HepG2 (cell line): ENCODE data around the gene ZBTB48. TPM values are rescaled to one million over a fixed set of nuclear protein-coding genes. Genes with fewer than 3 reads are reported as not detected.

ENCODE experiments used
- AKNA ChIP-seq: sonication (generic); formaldehyde crosslinking; IDR thresholded peaks from 2 replicates; pipeline ENCODE4 v1.4.0; 2020; ENCODE audit warnings: missing genetic modification reagents, borderline replicate concordance
- CCDC6 ChIP-seq: sonication (generic); formaldehyde crosslinking; IDR thresholded peaks from 2 replicates; pipeline ENCODE4 v1.8.1; 2022; ENCODE audit warnings: mild to moderate bottlenecking, missing genetic modification reagents, moderate library complexity
- GABPA ChIP-seq, 2 experiments: IDR thresholded peaks; 2 replicates each; pipeline ENCODE4 v1.6.1; 2011 to 2016; ENCODE audit warnings: low read depth in 2 of 2, low read length in 1 of 2, missing biosample characterization in 1 of 2, missing genetic modification characterization in 1 of 2
- ISL2 ChIP-seq: sonication (generic); formaldehyde crosslinking; IDR thresholded peaks from 2 replicates; pipeline ENCODE4 v1.5.0; 2020; ENCODE audit warnings: missing genetic modification reagents
- MXD4 ChIP-seq: IDR thresholded peaks from 2 replicates; pipeline ENCODE4 v1.6.1; 2016; ENCODE audit warnings: mild to moderate bottlenecking, missing biosample characterization, missing genetic modification reagents
- RBAK ChIP-seq: sonication (generic); formaldehyde crosslinking; IDR thresholded peaks from 2 replicates; pipeline ENCODE4 v1.5.1; 2020; ENCODE audit warnings: mild to moderate bottlenecking, missing genetic modification reagents
- SAP130 ChIP-seq: IDR thresholded peaks from 2 replicates; pipeline ENCODE4 v1.6.1; 2016; ENCODE audit warnings: low read depth
- ZNF446 ChIP-seq: sonication (generic); formaldehyde crosslinking; IDR thresholded peaks from 2 replicates; pipeline ENCODE4 v1.5.0; 2020; ENCODE audit warnings: mild to moderate bottlenecking, missing genetic modification reagents
- ZNF749 ChIP-seq: sonication (generic); formaldehyde crosslinking; IDR thresholded peaks from 2 replicates; pipeline ENCODE4 v1.8.0; 2022; ENCODE audit warnings: mild to moderate bottlenecking, missing genetic modification reagents, moderate library complexity, borderline replicate concordance
- ZNF772 ChIP-seq: sonication (generic); formaldehyde crosslinking; IDR thresholded peaks from 2 replicates; pipeline ENCODE4 v1.5.0; 2020; ENCODE audit warnings: mild to moderate bottlenecking, missing genetic modification reagents
- ZNF788 ChIP-seq: sonication (generic); formaldehyde crosslinking; IDR thresholded peaks from 2 replicates; pipeline ENCODE4 v1.5.0; 2020; ENCODE audit warnings: mild to moderate bottlenecking, missing genetic modification reagents, borderline replicate concordance
- polyA plus RNA-seq, 8 experiments: library from polyadenylated mRNA; depleted of rRNA in 3 of 8; stranded (reverse) in 7 of 8; unstranded in 1 of 8; fragments of >200 nt; fragmentation: Illumina TruSeq in 4 of 8; extraction: Trizol in 4 of 8; gene quantifications; 2 replicates each; pipeline versions ENCODE4 v1.2.1 to v1.2.3, GENCODE V29; 2011 to 2016; ENCODE audit warnings: low read depth in 4 of 8, missing spikeins in 1 of 8, mixed read lengths in 1 of 8; ENCODE audit not compliant: insufficient read depth in 1 of 8
- total RNA-seq, 5 experiments: library from RNA; depleted of rRNA; stranded (reverse); fragments of >200 nt; fragmentation: Illumina TruSeq; extraction: Trizol; gene quantifications; 2 replicates each; pipeline ENCODE4 v1.2.3, GENCODE V29; 2016; ENCODE audit warnings: low read depth in 1 of 5
- TF ChIP-seq, protein P1 (sequence below): sonication (generic); formaldehyde crosslinking; IDR thresholded peaks from 2 replicates; pipeline ENCODE4 v1.4.0; 2020; ENCODE audit warnings: mild to moderate bottlenecking, missing genetic modification reagents, borderline replicate concordance
- TF ChIP-seq, protein P2 (sequence below): sonication (generic); formaldehyde crosslinking; IDR thresholded peaks from 2 replicates; pipeline ENCODE4 v1.4.0; 2020; ENCODE audit warnings: low read depth, mild to moderate bottlenecking, missing genetic modification reagents
- TF ChIP-seq, protein P3 (sequence below): sonication (generic); formaldehyde crosslinking; IDR thresholded peaks from 2 replicates; pipeline ENCODE4 v1.8.1; 2023; ENCODE audit warnings: mild to moderate bottlenecking, missing genetic modification reagents
- TF ChIP-seq, protein P4 (sequence below): sonication (generic); formaldehyde crosslinking; IDR thresholded peaks from 2 replicates; pipeline ENCODE4 v1.5.0; 2020; ENCODE audit warnings: missing genetic modification reagents

ZBTB48 gene
- total and polyA plus RNA-seq, 2 of the 13 experiments (the other 11 are each of a cell fraction or from before 2014, with no cell fraction given) = 13.0 to 17.1 TPM

DNA sequence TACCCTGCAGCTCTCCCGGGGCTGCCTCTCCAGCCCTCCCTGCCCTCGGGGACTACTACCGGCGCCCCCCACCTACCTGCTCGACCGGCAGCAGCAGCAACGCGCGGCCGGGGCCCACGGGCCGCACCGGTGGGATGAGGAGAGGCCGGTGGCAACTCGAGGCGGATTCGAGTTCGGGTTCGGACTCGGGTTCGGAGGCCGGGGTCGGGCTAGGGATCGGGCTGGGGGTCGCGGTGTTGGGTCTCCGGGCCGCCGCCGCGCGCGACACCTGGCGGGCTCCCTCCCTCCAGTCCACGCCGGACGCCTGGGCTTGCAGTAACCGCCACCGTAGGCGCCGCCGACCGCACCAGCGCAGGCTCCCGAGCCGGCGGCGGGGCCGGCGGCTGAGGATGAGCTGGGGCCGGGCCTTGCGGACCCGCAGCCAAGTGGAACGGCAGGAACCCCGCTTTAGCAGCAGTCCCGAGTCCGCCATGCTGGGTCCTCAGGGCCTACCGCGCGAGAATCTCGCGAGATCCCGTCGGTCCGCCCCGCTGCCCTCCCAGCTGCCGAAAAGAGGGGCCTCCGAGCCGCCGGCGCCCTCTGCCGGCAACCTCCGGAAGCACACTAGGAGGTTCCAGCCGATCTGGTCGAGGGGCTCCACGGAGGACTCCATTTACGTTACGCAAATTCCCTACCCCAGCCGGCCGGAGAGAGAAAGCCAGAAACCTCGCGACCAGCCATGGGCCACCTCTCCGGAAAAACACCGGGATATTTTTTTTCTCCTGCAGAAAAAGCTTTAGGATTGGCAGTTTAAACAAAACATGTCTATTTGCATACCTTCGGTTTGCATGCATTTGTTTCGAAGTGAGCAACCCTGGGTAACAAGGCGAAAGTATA lies 25.5 kb upstream of the ZBTB48 start, which contains the start of gene NOL9 (continued):
- TF ChIP-seq ZNF788 (CRISPR knock-in tag) (peak; percentile 73; the same call in 1 of the 2 replicates), RBAK (no peak), MXD4 (peak; percentile 73; the same call in 1 of the 2 replicates), ZNF749 (peak; percentile 58; the same call in 1 of the 2 replicates), ZNF772 (CRISPR knock-in tag) (peak; percentile 21; the same call in 1 of the 2 replicates), GABPA (IDR thresholded peaks at IDR 0.05; ENCODE audit: low read depth, low read length) (no peak), GABPA (CRISPR knock-in tag; IDR thresholded peaks at IDR 0.05; ENCODE audit: low read depth) (peak; percentile 68), SAP130 (CRISPR knock-in tag) (peak; percentile 79), AKNA (CRISPR knock-in tag) (peak; percentile 45; the same call in 1 of the 2 replicates), ZNF446 (CRISPR knock-in tag) (peak; percentile 50; the same call in 1 of the 2 replicates), CCDC6 (CRISPR knock-in tag) (no peak), ISL2 (CRISPR knock-in tag) (peak; percentile 86)
- TF ChIP-seq, protein P1, sequence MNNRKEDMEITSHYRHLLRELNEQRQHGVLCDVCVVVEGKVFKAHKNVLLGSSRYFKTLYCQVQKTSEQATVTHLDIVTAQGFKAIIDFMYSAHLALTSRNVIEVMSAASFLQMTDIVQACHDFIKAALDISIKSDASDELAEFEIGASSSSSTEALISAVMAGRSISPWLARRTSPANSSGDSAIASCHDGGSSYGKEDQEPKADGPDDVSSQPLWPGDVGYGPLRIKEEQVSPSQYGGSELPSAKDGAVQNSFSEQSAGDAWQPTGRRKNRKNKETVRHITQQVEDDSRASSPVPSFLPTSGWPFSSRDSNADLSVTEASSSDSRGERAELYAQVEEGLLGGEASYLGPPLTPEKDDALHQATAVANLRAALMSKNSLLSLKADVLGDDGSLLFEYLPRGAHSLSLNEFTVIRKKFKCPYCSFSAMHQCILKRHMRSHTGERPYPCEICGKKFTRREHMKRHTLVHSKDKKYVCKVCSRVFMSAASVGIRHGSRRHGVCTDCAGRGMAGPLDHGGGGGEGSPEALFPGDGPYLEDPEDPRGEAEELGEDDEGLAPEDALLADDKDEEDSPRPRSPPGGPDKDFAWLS (CRISPR knock-in tag) = 0 out of 2 replicates have a peak, but pooled peaks have one; percentile 40
- TF ChIP-seq, protein P2, sequence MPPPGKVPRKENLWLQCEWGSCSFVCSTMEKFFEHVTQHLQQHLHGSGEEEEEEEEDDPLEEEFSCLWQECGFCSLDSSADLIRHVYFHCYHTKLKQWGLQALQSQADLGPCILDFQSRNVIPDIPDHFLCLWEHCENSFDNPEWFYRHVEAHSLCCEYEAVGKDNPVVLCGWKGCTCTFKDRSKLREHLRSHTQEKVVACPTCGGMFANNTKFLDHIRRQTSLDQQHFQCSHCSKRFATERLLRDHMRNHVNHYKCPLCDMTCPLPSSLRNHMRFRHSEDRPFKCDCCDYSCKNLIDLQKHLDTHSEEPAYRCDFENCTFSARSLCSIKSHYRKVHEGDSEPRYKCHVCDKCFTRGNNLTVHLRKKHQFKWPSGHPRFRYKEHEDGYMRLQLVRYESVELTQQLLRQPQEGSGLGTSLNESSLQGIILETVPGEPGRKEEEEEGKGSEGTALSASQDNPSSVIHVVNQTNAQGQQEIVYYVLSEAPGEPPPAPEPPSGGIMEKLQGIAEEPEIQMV = peak; percentile 92
- TF ChIP-seq, protein P3, sequence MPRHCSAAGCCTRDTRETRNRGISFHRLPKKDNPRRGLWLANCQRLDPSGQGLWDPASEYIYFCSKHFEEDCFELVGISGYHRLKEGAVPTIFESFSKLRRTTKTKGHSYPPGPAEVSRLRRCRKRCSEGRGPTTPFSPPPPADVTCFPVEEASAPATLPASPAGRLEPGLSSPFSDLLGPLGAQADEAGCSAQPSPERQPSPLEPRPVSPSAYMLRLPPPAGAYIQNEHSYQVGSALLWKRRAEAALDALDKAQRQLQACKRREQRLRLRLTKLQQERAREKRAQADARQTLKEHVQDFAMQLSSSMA (CRISPR knock-in tag) = 0 out of 2 replicates have a peak, but pooled peaks have one; percentile 17
- TF ChIP-seq, protein P4, sequence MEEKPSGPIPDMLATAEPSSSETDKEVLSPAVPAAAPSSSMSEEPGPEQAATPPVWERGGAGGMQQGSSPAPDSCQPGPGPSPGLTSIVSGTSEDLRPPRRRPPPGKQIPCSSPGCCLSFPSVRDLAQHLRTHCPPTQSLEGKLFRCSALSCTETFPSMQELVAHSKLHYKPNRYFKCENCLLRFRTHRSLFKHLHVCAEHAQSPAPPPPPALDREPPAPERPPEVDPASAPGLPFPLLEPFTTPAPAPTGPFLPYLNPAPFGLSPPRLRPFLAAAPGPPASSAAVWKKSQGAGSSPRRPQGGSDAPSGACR (CRISPR knock-in tag) = 0 out of 2 replicates have a peak, but pooled peaks have one; percentile 68
